ENCODE results near the gene SRM.

GRCh38 chr1:11054666-11055065, 5.2 kb downstream of the SRM start:
- TF ChIP-seq EZH2 (IDR thresholded peaks at IDR 0.05) (no peak), CTCF (IDR thresholded peaks at IDR 0.05) (no peak), EZH2phosphoT487 (IDR thresholded peaks at IDR 0.05) (no peak)

Data from neural progenitor cell (in vitro differentiated cells).